Myocyte (in vitro differentiated cells): ENCODE results near the gene MALT1. TPM values are rescaled to one million over a fixed set of nuclear protein-coding genes. Genes with fewer than 3 reads are reported as not detected.

Source experiments
- total RNA-seq: library from RNA; depleted of rRNA; stranded (reverse); fragments of >200 nt; gene quantifications from 2 replicates; pipeline ENCODE4 v1.2.3, GENCODE V29; 2014

The MALT1 gene
- total RNA-seq, 1 donor from 2014 or later, result 20.9 TPM

Other genes starting within 250 kb of the MALT1 start
- 40.8 and 43.7 TPM in 2 replicates for gene ALPK2, start 42.4 kb upstream of the MALT1 start, total RNA-seq
- gene ZNF532, start 193.4 kb downstream of the MALT1 start, total RNA-seq, result 40.1 and 49.4 TPM in 2 replicates